ENCODE data around the gene CLCN7. TPM values are rescaled to one million over a fixed set of nuclear protein-coding genes. Genes with fewer than 3 reads are reported as not detected.

CLCN7 gene
- total and polyA plus RNA-seq, 2 of the 13 experiments (the other 11 are each of a cell fraction or from before 2014, with no cell fraction given), result 24.6 to 25.1 TPM

DNA sequence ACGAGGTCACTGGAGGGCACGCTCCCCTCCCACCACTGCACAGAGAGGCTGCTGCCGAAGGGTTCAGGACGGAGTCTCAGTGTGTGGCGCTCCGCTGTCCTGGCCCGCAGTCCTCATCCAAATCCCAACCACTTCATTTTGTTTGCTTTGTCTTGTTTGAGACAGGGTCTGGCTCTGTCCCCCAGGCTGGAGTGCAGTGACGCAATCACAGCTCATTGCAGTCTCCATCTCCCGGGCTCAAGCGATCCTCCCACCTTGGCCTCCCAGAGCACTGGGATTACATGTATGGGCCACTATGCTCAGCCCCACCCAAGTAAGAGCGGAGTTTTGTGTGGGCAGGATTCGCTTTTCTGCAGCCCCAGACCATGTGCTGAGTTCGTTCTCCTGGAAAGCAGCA is 73.1 kb downstream of the CLCN7 start:
- no peak for ATAC-seq
- Histone ChIP-seq H3K79me2 (ENCODE audit: insufficient read depth, low read length) (no peaks in the 10 kb centered on the region), H3K9me3 (ENCODE audit: low read length) (no peaks in the 10 kb centered on the region), H3K36me3 (replicated peaks in 1 of 2; ENCODE audit: control insufficient read depth in 1 of 2, insufficient read depth in 2 of 2, low read length in 2 of 2) (peaks cover 10 to 11% of the 10 kb centered on the region in 2 experiments; a peak in 4 of 5 replicates), H4K20me1 (ENCODE audit: insufficient read depth, low read length) (no peaks in the 10 kb centered on the region), H3K4me2 (ENCODE audit: low read depth, low read length) (no peak overlapping the region), H2AFZ (ENCODE audit: low read length) (no peak overlapping the region), H3K27me3 (ENCODE audit: control insufficient read depth in 1 of 2, insufficient read depth in 2 of 2, low read length in 2 of 2) (no peaks in the 10 kb centered on the region), H3K4me3 (replicated peaks in 1 of 3; ENCODE audit: insufficient read depth in 1 of 3, low read depth in 2 of 3, low read length in 3 of 3) (no peak overlapping the region), H3K4me1 (ENCODE audit: insufficient read depth, low read length) (no peaks in the 10 kb centered on the region), H3K9ac (ENCODE audit: insufficient read depth, low read depth, low read length) (no peak overlapping the region), H3K27ac (ENCODE audit: extremely low read length, insufficient read depth, low read length) (no peak overlapping the region)
- in situ Hi-C loops (cut with HindIII; ENCODE audit: extremely low pct_ligation_motif_present, low pct_unique_long_range_greater_than_20kb) (no loop called here), intact Hi-C loops (cut with micrococcal nuclease; ENCODE audit: unreplicated experiment) (no loop called here)
- POLR2A ChIA-PET, result interaction anchor here (0.6 kb wide), 1 partner anchor 210 kb away, joined by 3 read pairs; the partner anchor contains the start of genes CRAMP1 and IFT140
- WGBS (ENCODE audit: low lambda C conversion rate), result 95% methylated on average over 10 of the region's 13 CpGs
- CTCF ChIA-PET (ENCODE audit: low intra/inter-chr PET ratio, low total read pairs), result no interaction called here
- no peak for FAIRE-seq
- TF ChIP-seq ZBTB43 (CRISPR knock-in tag; conservative IDR thresholded peaks at IDR 0.05) (no peak), CEBPB (IDR thresholded peaks at IDR 0.05; ENCODE audit: borderline replicate concordance, low read depth, low read length) (peak; percentile 66)
- BruUV-seq (replicated peaks), result no TSS peak
- DNase-seq (ENCODE audit: low spot score), result no peak

DNA sequence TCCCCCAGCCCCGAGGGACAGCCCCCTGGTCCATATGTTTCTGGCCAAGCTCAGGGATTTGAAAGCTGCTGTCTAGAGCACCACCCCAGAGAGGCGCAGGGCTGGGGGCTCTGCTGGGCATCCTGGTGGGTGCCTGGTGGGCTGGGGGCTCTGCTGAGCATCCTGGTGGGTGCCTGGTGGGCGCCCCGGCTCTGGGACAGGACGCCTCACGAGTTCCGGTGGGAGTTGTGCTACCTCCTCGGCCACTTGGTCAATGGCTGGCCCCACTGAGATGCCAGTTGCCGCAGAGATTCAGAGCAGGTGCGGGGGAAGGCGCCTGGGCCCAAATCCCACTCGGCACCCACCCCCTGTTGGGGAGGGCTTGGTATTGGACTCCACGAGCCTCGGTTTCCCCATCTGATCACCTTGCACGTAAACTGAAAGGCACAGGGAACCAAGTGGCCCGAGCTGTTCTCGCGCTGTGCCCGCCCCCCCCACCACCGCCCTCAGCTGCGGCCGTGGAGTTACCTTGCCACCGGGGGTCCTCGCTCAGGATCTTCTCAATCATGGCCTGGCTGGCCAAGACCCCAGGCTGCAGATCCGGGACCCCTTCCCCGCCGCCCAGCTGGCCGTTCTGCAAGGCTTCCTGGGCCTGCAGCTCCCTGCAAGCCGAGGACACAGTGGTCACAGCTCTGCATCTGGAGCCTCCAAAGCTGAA is 73.6 kb downstream of the CLCN7 start:
- no peak for DNase-seq (ENCODE audit: low spot score)
- TF ChIP-seq ZZZ3 (CRISPR knock-in tag; IDR thresholded peaks at IDR 0.05; ENCODE audit: borderline replicate concordance) (no peak), ZNF772 (CRISPR knock-in tag; IDR thresholded peaks at IDR 0.05) (no peak), MEIS1 (CRISPR knock-in tag; IDR thresholded peaks at IDR 0.05; ENCODE audit: borderline replicate concordance) (no peak), ZNF740 (CRISPR knock-in tag; IDR thresholded peaks at IDR 0.05) (0 out of 2 replicates have a peak, but pooled peaks have one; percentile 65), ZNF598 (CRISPR knock-in tag; IDR thresholded peaks at IDR 0.05; ENCODE audit: borderline replicate concordance) (no peak), RBFOX2 (IDR thresholded peaks at IDR 0.05; ENCODE audit: low read depth, low read length) (0 out of 2 replicates have a peak, but pooled peaks have one; percentile 21), ZNF883 (CRISPR knock-in tag; IDR thresholded peaks at IDR 0.05; ENCODE audit: not compliant biosample characterization) (no peak)
- TF ChIP-seq, protein P1, sequence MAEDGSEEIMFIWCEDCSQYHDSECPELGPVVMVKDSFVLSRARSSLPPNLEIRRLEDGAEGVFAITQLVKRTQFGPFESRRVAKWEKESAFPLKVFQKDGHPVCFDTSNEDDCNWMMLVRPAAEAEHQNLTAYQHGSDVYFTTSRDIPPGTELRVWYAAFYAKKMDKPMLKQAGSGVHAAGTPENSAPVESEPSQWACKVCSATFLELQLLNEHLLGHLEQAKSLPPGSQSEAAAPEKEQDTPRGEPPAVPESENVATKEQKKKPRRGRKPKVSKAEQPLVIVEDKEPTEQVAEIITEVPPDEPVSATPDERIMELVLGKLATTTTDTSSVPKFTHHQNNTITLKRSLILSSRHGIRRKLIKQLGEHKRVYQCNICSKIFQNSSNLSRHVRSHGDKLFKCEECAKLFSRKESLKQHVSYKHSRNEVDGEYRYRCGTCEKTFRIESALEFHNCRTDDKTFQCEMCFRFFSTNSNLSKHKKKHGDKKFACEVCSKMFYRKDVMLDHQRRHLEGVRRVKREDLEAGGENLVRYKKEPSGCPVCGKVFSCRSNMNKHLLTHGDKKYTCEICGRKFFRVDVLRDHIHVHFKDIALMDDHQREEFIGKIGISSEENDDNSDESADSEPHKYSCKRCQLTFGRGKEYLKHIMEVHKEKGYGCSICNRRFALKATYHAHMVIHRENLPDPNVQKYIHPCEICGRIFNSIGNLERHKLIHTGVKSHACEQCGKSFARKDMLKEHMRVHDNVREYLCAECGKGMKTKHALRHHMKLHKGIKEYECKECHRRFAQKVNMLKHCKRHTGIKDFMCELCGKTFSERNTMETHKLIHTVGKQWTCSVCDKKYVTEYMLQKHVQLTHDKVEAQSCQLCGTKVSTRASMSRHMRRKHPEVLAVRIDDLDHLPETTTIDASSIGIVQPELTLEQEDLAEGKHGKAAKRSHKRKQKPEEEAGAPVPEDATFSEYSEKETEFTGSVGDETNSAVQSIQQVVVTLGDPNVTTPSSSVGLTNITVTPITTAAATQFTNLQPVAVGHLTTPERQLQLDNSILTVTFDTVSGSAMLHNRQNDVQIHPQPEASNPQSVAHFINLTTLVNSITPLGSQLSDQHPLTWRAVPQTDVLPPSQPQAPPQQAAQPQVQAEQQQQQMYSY (CRISPR knock-in tag; IDR thresholded peaks at IDR 0.05), result no peak

More for the DNA sequence above, 73.6 kb downstream of the CLCN7 start:
- no peaks in the 10 kb centered on the region for H3K4me1 ChIP-seq (ENCODE audit: insufficient read depth, low read length)
- no peaks in the 10 kb centered on the region for H3K79me2 ChIP-seq (ENCODE audit: insufficient read depth, low read length)
- H3K27ac ChIP-seq (ENCODE audit: extremely low read length, insufficient read depth, low read length), result no peak overlapping the region
- intact Hi-C loops (cut with micrococcal nuclease; ENCODE audit: unreplicated experiment), result no loop called here
- no peak overlapping the region for H2AFZ ChIP-seq (ENCODE audit: low read length)
- BruUV-seq (replicated peaks), result no TSS peak
- no peaks in the 10 kb centered on the region for H4K20me1 ChIP-seq (ENCODE audit: insufficient read depth, low read length)
- peaks cover 10 to 11% of the 10 kb centered on the region in 2 experiments; a peak in 4 of 5 replicates for H3K36me3 ChIP-seq (replicated peaks in 1 of 2; ENCODE audit: control insufficient read depth in 1 of 2, insufficient read depth in 2 of 2, low read length in 2 of 2)
- H3K9me3 ChIP-seq (ENCODE audit: low read length), result no peaks in the 10 kb centered on the region
- no peak overlapping the region for H3K9ac ChIP-seq (ENCODE audit: insufficient read depth, low read depth, low read length)
- H3K4me3 ChIP-seq (replicated peaks in 1 of 3; ENCODE audit: insufficient read depth in 1 of 3, low read depth in 2 of 3, low read length in 3 of 3), result no peak overlapping the region
- in situ Hi-C loops (cut with HindIII; ENCODE audit: extremely low pct_ligation_motif_present, low pct_unique_long_range_greater_than_20kb), result no loop called here
- no peak overlapping the region for H3K4me2 ChIP-seq (ENCODE audit: low read depth, low read length)
- ChIA-PET CTCF (ENCODE audit: low intra/inter-chr PET ratio, low total read pairs) (no interaction called here), POLR2A (interaction anchor here (0.6 kb wide), 1 partner anchor 211 kb away, joined by 3 read pairs; the partner anchor contains the start of genes CRAMP1 and IFT140)
- no peak for FAIRE-seq
- H3K27me3 ChIP-seq (ENCODE audit: control insufficient read depth in 1 of 2, insufficient read depth in 2 of 2, low read length in 2 of 2), result no peaks in the 10 kb centered on the region
- WGBS (ENCODE audit: low lambda C conversion rate), result 94% methylated on average over 22 of the region's 29 CpGs
- no peak for ATAC-seq
